Activated B cell treated with CpG ODN at 0.5 μM for 24 hours (primary cell): ENCODE results near the gene ID2. TPM values are rescaled to one million over a fixed set of nuclear protein-coding genes. Genes with fewer than 3 reads are reported as not detected.

Experiments
- ATAC-seq: fragments of 200-7000 bp; cut with Tn5 transposase; one replicate; pipeline ENCODE4 v1.10.0; 2021; ENCODE audit warnings: low read depth, mild to moderate bottlenecking, moderate library complexity
- CTCF ChIA-PET: fragments of 350-600 bp; sonication (Branson Sonifier 250); formaldehyde crosslinking; loops from one replicate; lab custom pipeline; 2021; ENCODE audit warnings: antibody characterized with exemption; lab: Charles Lee
- POLR2A ChIA-PET: fragments of 350-600 bp; sonication (Branson Sonifier 250); formaldehyde crosslinking; loops from one replicate; lab custom pipeline; 2021; ENCODE audit warnings: antibody characterized with exemption; lab: Charles Lee
- DNase-seq: peaks from one replicate; pipeline ENCODE4 v3.0.0; 2022
- H3K27ac Mint-ChIP-seq: one replicate; pipeline ENCODE4 v1.8.0; 2020; ENCODE audit warnings: mixed read lengths
- H3K27me3 Mint-ChIP-seq: one replicate; pipeline ENCODE4 v1.8.0; 2021; ENCODE audit warnings: mixed read lengths
- H3K36me3 Mint-ChIP-seq: one replicate; pipeline ENCODE4 v1.8.0; 2021; ENCODE audit warnings: low read depth, mixed read lengths
- H3K4me1 Mint-ChIP-seq: one replicate; pipeline ENCODE4 v1.8.0; 2021; ENCODE audit warnings: mixed read lengths
- H3K4me3 Mint-ChIP-seq: one replicate; pipeline ENCODE4 v1.8.0; 2020; ENCODE audit warnings: mild to moderate bottlenecking, mixed read lengths
- H3K9me3 Mint-ChIP-seq: one replicate; pipeline ENCODE4 v1.8.0; 2020; ENCODE audit warnings: mixed read lengths
- CTCF ChIP-seq: fragments of 200-600 bp; IDR thresholded peaks from one replicate; pipeline ENCODE4 v1.8.0; 2022; ENCODE audit warnings: antibody characterized with exemption, mild to moderate bottlenecking
- intact Hi-C: fragments of 100-400 bp; cut with micrococcal nuclease; formaldehyde crosslinking; loops from one replicate; pipeline ENCODE4 v1.15.1; 2024
- total RNA-seq: library from RNA; stranded (reverse); gene quantifications from 2 replicates; pipeline ENCODE4 v1.2.3, GENCODE V29; 2022

The ID2 gene
- total RNA-seq, 1 donor from 2014 or later = 8.1 TPM

GRCh38 chr2:8732601-8733000 lies 50.7 kb downstream of the ID2 start:
- Mint-ChIP-seq H3K27ac (no peak overlapping the region), H3K4me1 (no peaks in the 10 kb centered on the region), H3K36me3 (peaks cover 79% of the 10 kb centered on the region), H3K27me3 (no peaks in the 10 kb centered on the region), H3K4me3 (no peak overlapping the region), H3K9me3 (no peaks in the 10 kb centered on the region)
- TF ChIP-seq CTCF = no peak
- POLR2A ChIA-PET = no interaction called here
- ATAC-seq (no peak), DNase-seq (no peak)
- CTCF ChIA-PET = no interaction called here
- intact Hi-C loops = no loop called here

Other genes with a start within 250 kb of the ID2 start
- gene KIDINS220, start 155.6 kb downstream of the ID2 start, total RNA-seq = 26.4 and 26.9 TPM in 2 replicates